ENCODE data around the gene CDK16.

DNA sequence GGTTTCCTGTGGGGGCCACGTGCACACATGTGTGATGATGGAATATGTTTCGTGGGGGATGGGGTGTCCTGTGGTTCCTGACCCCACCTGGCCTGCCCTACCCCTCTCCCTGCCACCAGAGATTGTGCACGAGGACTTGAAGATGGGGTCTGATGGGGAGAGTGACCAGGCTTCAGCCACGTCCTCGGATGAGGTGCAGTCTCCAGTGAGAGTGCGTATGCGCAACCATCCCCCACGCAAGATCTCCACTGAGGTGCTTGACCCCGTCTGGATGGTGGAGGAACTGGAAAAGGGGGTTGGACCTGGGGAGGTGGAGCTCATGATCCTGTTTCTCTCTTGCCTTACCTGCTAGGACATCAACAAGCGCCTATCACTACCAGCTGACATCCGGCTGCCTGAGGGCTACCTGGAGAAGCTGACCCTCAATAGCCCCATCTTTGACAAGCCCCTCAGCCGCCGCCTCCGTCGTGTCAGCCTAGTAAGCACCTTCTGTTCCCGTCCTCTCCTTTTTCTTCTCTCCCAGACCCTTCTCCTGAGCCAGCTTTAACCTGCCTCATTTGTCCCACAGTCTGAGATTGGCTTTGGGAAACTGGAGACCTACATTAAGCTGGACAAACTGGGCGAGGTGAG is 5.9 kb downstream of the CDK16 start:
- TF ChIP-seq, protein P1, sequence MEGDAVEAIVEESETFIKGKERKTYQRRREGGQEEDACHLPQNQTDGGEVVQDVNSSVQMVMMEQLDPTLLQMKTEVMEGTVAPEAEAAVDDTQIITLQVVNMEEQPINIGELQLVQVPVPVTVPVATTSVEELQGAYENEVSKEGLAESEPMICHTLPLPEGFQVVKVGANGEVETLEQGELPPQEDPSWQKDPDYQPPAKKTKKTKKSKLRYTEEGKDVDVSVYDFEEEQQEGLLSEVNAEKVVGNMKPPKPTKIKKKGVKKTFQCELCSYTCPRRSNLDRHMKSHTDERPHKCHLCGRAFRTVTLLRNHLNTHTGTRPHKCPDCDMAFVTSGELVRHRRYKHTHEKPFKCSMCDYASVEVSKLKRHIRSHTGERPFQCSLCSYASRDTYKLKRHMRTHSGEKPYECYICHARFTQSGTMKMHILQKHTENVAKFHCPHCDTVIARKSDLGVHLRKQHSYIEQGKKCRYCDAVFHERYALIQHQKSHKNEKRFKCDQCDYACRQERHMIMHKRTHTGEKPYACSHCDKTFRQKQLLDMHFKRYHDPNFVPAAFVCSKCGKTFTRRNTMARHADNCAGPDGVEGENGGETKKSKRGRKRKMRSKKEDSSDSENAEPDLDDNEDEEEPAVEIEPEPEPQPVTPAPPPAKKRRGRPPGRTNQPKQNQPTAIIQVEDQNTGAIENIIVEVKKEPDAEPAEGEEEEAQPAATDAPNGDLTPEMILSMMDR (IDR thresholded peaks at IDR 0.05; ENCODE audit: insufficient read depth, low read length), result no peak
- TF ChIP-seq POLR2AphosphoS5 (IDR thresholded peaks at IDR 0.05; ENCODE audit: low read depth), result no peak
